HepG2 (cell line): ENCODE measurements around the gene VPREB3.

Experiments used
- BCLAF1 ChIP-seq: fragments of 450-650 bp; IDR thresholded peaks from 2 replicates; pipeline ENCODE4 v1.6.1; 2017; ENCODE audit warnings: mild to moderate bottlenecking
- EP300 ChIP-seq, 3 experiments: sonication (generic) in 1 of 3; formaldehyde crosslinking in 1 of 3; IDR thresholded peaks; 2 replicates each; pipeline versions ENCODE4 v1.5.1 to v1.6.1; 2011 to 2020; ENCODE audit warnings: low read depth in 2 of 3, low read length in 2 of 3, borderline replicate concordance in 1 of 3, improper control_type of control experiment in 1 of 3, mild to moderate bottlenecking in 1 of 3, missing genetic modification reagents in 1 of 3, moderate library complexity in 1 of 3
- FOXK1 ChIP-seq: sonication (generic); formaldehyde crosslinking; IDR thresholded peaks from 2 replicates; pipeline ENCODE4 v1.4.0; 2020; ENCODE audit warnings: low read depth, missing genetic modification reagents, borderline replicate concordance
- KAT7 ChIP-seq: IDR thresholded peaks from 2 replicates; pipeline ENCODE4 v1.6.1; 2018; ENCODE audit warnings: borderline replicate concordance, missing compliant biosample characterization
- NFYC ChIP-seq: IDR thresholded peaks from 2 replicates; pipeline ENCODE4 v1.6.1; 2016; ENCODE audit warnings: missing genetic modification reagents, missing compliant biosample characterization
- RXRA ChIP-seq: sonication (generic); formaldehyde crosslinking; IDR thresholded peaks from 2 replicates; pipeline ENCODE4 v1.5.1; 2020; ENCODE audit warnings: missing genetic modification reagents
- SMAD1 ChIP-seq: sonication (generic); formaldehyde crosslinking; IDR thresholded peaks from 2 replicates; pipeline ENCODE4 v1.4.0; 2020; ENCODE audit warnings: missing genetic modification reagents, low read depth, mild to moderate bottlenecking, borderline replicate concordance
- SOX13 ChIP-seq, 3 experiments: fragments of 450-650 bp in 1 of 3; sonication (generic) in 1 of 3; formaldehyde crosslinking in 1 of 3; IDR thresholded peaks in 2 of 3; conservative IDR thresholded peaks in 1 of 3; 2 replicates each; pipeline versions ENCODE4 v1.5.0 to v1.6.1; 2016 to 2020; ENCODE audit warnings: antibody characterized with exemption in 1 of 3, mild to moderate bottlenecking in 1 of 3, missing compliant biosample characterization in 1 of 3, missing genetic modification reagents in 1 of 3, moderate library complexity in 1 of 3
- SUZ12 ChIP-seq: fragments of 150-350 bp; IDR thresholded peaks from 2 replicates; pipeline ENCODE4 v1.6.1; 2014; ENCODE audit warnings: low read depth, low read length
- ZFX ChIP-seq: sonication (generic); formaldehyde crosslinking; IDR thresholded peaks from 2 replicates; pipeline ENCODE4 v1.4.0; 2020; ENCODE audit warnings: mild to moderate bottlenecking, low read depth, missing genetic modification reagents, moderate library complexity
- ZNF160 ChIP-seq: sonication (generic); formaldehyde crosslinking; IDR thresholded peaks from 2 replicates; pipeline ENCODE4 v1.8.0; 2022; ENCODE audit warnings: mild to moderate bottlenecking, inconsistent platforms, missing genetic modification reagents
- ZNF468 ChIP-seq: sonication (generic); formaldehyde crosslinking; IDR thresholded peaks from 2 replicates; pipeline ENCODE4 v1.8.0; 2022; ENCODE audit warnings: mild to moderate bottlenecking, moderate library complexity, missing genetic modification reagents

GRCh38 chr22:23783265-23784150 lies 29.3 kb upstream of the VPREB3 start:
- TF ChIP-seq KAT7 (no peak), SOX13 (IDR thresholded peaks at IDR 0.05) (no peak), SOX13 (CRISPR knock-in tag; conservative IDR thresholded peaks at IDR 0.05 in 1 of 2, IDR thresholded peaks at IDR 0.05 in 1 of 2) (no peak), ZFX (CRISPR knock-in tag) (no peak), ZNF160 (CRISPR knock-in tag) (no peak), SMAD1 (CRISPR knock-in tag) (no peak), SUZ12 (no peak), FOXK1 (CRISPR knock-in tag) (no peak), EP300 (IDR thresholded peaks at IDR 0.05; ENCODE audit: low read depth in 2 of 2, low read length in 2 of 2) (no peak), EP300 (CRISPR knock-in tag; IDR thresholded peaks at IDR 0.05; ENCODE audit: borderline replicate concordance) (no peak), RXRA (CRISPR knock-in tag) (no peak), BCLAF1 (no peak), ZNF468 (CRISPR knock-in tag) (no peak), NFYC (CRISPR knock-in tag) (no peak)
